RWPE1 (cell line): ENCODE data around the gene FILIP1L.

ENCODE experiments used
- CTCF ChIA-PET: fragments of 350-600 bp; sonication (Branson Sonifier 250); formaldehyde crosslinking; extraction: SDS; loops from one replicate; lab custom pipeline; 2021; lab: Yijun Ruan, JAX
- POLR2A ChIA-PET: fragments of 400-600 bp; formaldehyde crosslinking; extraction: SDS; loops from one replicate; lab custom pipeline; 2020; ENCODE audit warnings: antibody characterized with exemption; ENCODE audit not compliant: low non-redundant PET; lab: Yijun Ruan, JAX
- DNase-seq: peaks from one replicate; pipeline ENCODE4 v3.0.0; 2012; ENCODE audit warnings: low spot score
- H3K27ac ChIP-seq: fragments of 450-650 bp; 2 replicates; pipeline ENCODE4 v1.5.1; 2017
- CTCF ChIP-seq: fragments of 450-650 bp; conservative IDR thresholded peaks from 2 replicates; pipeline ENCODE4 v1.5.1; 2017; ENCODE audit warnings: low read depth, mild to moderate bottlenecking

Gene FILIP1L

GRCh38 chr3:99949956-99950670, 164.2 kb downstream of the FILIP1L start:
- ChIA-PET CTCF (no interaction called here), POLR2A (no interaction called here)
- no peak for DNase-seq
- no peak overlapping the region for H3K27ac ChIP-seq
- TF ChIP-seq CTCF: no peak

GRCh38 chr3:99948467-99949089, 165.7 kb downstream of the FILIP1L start:
- ChIA-PET CTCF (interaction anchor here (0.7 kb wide), 1 partner anchor 29 kb away, joined by 3 read pairs; no protein-coding TSS in a partner anchor), POLR2A (no interaction called here)
- no peak for TF ChIP-seq CTCF
- no peak overlapping the region for H3K27ac ChIP-seq
- DNase-seq: no peak

- no peak for DNase-seq
- ChIA-PET CTCF (interaction anchor here (0.6 kb wide), 1 partner anchor 92 kb away, joined by 3 read pairs; no protein-coding TSS in a partner anchor), POLR2A (no interaction called here)
- no peak for TF ChIP-seq CTCF
- no peak overlapping the region for H3K27ac ChIP-seq
Observed at GRCh38 chr3:99947356-99947755, 166.9 kb downstream of the FILIP1L start.

- POLR2A ChIA-PET: no interaction called here
- CTCF ChIA-PET: no interaction called here
- no peak for TF ChIP-seq CTCF
- H3K27ac ChIP-seq: no peak overlapping the region
- no peak for DNase-seq
Observed at GRCh38 chr3:99945328-99945995, 168.8 kb downstream of the FILIP1L start.

- no peak for DNase-seq
- ChIA-PET CTCF (interaction anchor here (0.7 kb wide), 1 partner anchor 8 kb away, joined by 4 read pairs; no protein-coding TSS in a partner anchor), POLR2A (no interaction called here)
- no peak for TF ChIP-seq CTCF
- no peak overlapping the region for H3K27ac ChIP-seq
Observed at GRCh38 chr3:99943931-99944761, 170.2 kb downstream of the FILIP1L start.

GRCh38 chr3:99941211-99941610, 173.1 kb downstream of the FILIP1L start:
- CTCF ChIA-PET: no interaction called here
- TF ChIP-seq CTCF: no peak
- DNase-seq: no peak
- no peak overlapping the region for H3K27ac ChIP-seq
- POLR2A ChIA-PET: no interaction called here
